ENCODE results near the gene GPC5. TPM values are rescaled to one million over a fixed set of nuclear protein-coding genes. Genes with fewer than 3 reads are reported as not detected.

Gene GPC5
- total and polyA plus RNA-seq, 2 of the 8 experiments (the other 6 are each of a cell fraction or from before 2014, with no cell fraction given) = 0.20 to 0.39 TPM

DNA sequence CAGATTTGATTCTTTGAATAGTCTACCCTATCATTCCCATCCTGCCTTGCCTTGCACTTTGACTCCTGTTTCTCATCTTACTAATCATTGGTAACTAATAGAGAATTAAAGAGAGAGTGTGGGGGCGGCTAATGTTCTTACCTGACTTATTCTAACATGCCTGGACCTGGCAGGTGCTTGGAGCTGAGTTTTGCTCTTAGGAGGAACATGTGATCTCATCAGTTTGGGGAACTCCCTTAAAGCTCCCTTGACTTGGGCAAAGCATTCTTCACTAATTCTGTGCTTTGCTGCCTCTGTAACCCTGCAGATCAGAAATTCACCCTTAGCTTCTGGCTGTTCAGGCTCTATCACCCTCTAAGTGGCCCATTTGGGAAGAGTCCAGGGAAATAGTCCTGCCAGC, 861.1 kb downstream of the GPC5 start:
- no peak overlapping the region for H2BK5ac ChIP-seq (ENCODE audit: low read depth, low read length)
- H3K23ac ChIP-seq (ENCODE audit: insufficient read length) = no peak overlapping the region
- ChIA-PET POLR2A (ENCODE audit: partially characterized antibody) (no interaction called here), CTCF (ENCODE audit: partially characterized antibody) (interaction anchor here (1.6 kb wide), 1 partner anchor 9 kb away, joined by 4 read pairs; no protein-coding TSS in a partner anchor)
- FAIRE-seq (no peak), DNase-seq (ENCODE audit: low read depth in 1 of 2, low spot score in 2 of 2) (no peak)
- no peaks in the 10 kb centered on the region for H3K23me2 ChIP-seq (ENCODE audit: low read depth, low read length)
- H4K91ac ChIP-seq (replicated peaks; ENCODE audit: insufficient read length, low read length) = no peak overlapping the region
- no peak overlapping the region for H3K9ac ChIP-seq (replicated peaks in 1 of 4; ENCODE audit: extremely low read depth in 1 of 4, low read depth in 3 of 4, low read length in 3 of 4)
- 92% methylated on average over 1 of the region's 1 CpG; no CpG with 5 or more reads in 1 of the 2 experiments for WGBS, 2 experiments (ENCODE audit: extremely low coverage in 1 of 2, insufficient coverage in 1 of 2, insufficient read length in 1 of 2, insufficient replicate concordance in 2 of 2, low coverage in 1 of 2, low lambda C conversion rate in 2 of 2, missing lambda C conversion rate in 1 of 2)
- H3K36me3 ChIP-seq (ENCODE audit: control insufficient read depth in 2 of 4, insufficient read depth in 4 of 4, low read length in 3 of 4) = no peaks in the 10 kb centered on the region
- H3K18ac ChIP-seq (ENCODE audit: extremely low read depth, low read length) = no peak overlapping the region
- no peak overlapping the region for H3K14ac ChIP-seq (ENCODE audit: insufficient read length)
- no peak overlapping the region for H2AK5ac ChIP-seq (ENCODE audit: low read depth, low read length)
- H2BK20ac ChIP-seq (ENCODE audit: low read length) = no peak overlapping the region
- H3K4me3 ChIP-seq (ENCODE audit: extremely low read depth in 1 of 4, insufficient read depth in 2 of 4, low read depth in 3 of 4, low read length in 4 of 4) = no peak overlapping the region
- H3K4me1 ChIP-seq (replicated peaks in 1 of 4; ENCODE audit: control insufficient read depth in 3 of 4, insufficient read depth in 4 of 4, low read length in 3 of 4) = no peaks in the 10 kb centered on the region
- H3K4me2 ChIP-seq (ENCODE audit: insufficient read depth in 1 of 2, low read depth in 2 of 2, low read length in 2 of 2) = no peak overlapping the region
- H4K20me1 ChIP-seq (replicated peaks in 1 of 2; ENCODE audit: control insufficient read depth in 1 of 2, insufficient read depth in 2 of 2, low read length in 2 of 2) = no peaks in the 10 kb centered on the region
- H3K27me3 ChIP-seq (replicated peaks in 1 of 4; ENCODE audit: control insufficient read depth in 3 of 4, extremely low read depth in 1 of 4, insufficient read depth in 3 of 4, low read length in 3 of 4) = no peaks in the 10 kb centered on the region
- no peaks in the 10 kb centered on the region for H3K79me1 ChIP-seq (ENCODE audit: low read depth, low read length)
- no peaks in the 10 kb centered on the region for H3K9me3 ChIP-seq (ENCODE audit: insufficient read depth in 2 of 2, low read depth in 1 of 2, low read length in 1 of 2)
- H3K4ac ChIP-seq (replicated peaks; ENCODE audit: insufficient read length, low read depth, low read length) = no peak overlapping the region
- peak overlapping the region; percentile 51; the same call in 1 of the 2 replicates for H2AFZ ChIP-seq (ENCODE audit: low read length)
- H3K79me2 ChIP-seq (ENCODE audit: control insufficient read depth in 1 of 2, insufficient read depth in 2 of 2, low read length in 2 of 2) = no peaks in the 10 kb centered on the region
- no peak overlapping the region for H2BK15ac ChIP-seq (ENCODE audit: low read length)
- no peak overlapping the region for H2BK12ac ChIP-seq (ENCODE audit: low read depth, low read length)
- H3K56ac ChIP-seq (replicated peaks; ENCODE audit: insufficient read length, low read depth, low read length) = no peak overlapping the region
- no peak overlapping the region for H2BK120ac ChIP-seq (replicated peaks; ENCODE audit: low read depth, low read length)
- H4K5ac ChIP-seq (ENCODE audit: insufficient read length, low read depth, low read length) = no peak overlapping the region
- H4K8ac ChIP-seq (ENCODE audit: extremely low read depth, insufficient read depth, low read length) = no peak overlapping the region
- no peak overlapping the region for H3K27ac ChIP-seq (ENCODE audit: low read depth, low read length)
- TF ChIP-seq SUZ12 (IDR thresholded peaks at IDR 0.05; ENCODE audit: low read length) (no peak), MAFK (IDR thresholded peaks at IDR 0.05; ENCODE audit: low read depth, low read length) (no peak), TBP (IDR thresholded peaks at IDR 0.05; ENCODE audit: low read depth, low read length) (no peak), SIX5 (IDR thresholded peaks at IDR 0.05; ENCODE audit: low read depth, low read length) (no peak), SIRT6 (IDR thresholded peaks at IDR 0.05; ENCODE audit: low read length) (no peak), CEBPB (IDR thresholded peaks at IDR 0.05; ENCODE audit: low read depth, low read length) (no peak), RFX5 (IDR thresholded peaks at IDR 0.05; ENCODE audit: borderline replicate concordance, low read depth, low read length) (no peak), KDM4A (IDR thresholded peaks at IDR 0.05; ENCODE audit: low read depth, low read length, severe bottlenecking) (no peak), SP2 (IDR thresholded peaks at IDR 0.05; ENCODE audit: low read length) (no peak), ASH2L (IDR thresholded peaks at IDR 0.05; ENCODE audit: low read length) (no peak), RBBP5 (IDR thresholded peaks at IDR 0.05; ENCODE audit: borderline replicate concordance, low read depth, low read length) (no peak), EP300 (IDR thresholded peaks at IDR 0.05; ENCODE audit: borderline replicate concordance in 1 of 2, low read depth in 2 of 2, low read length in 2 of 2) (no peak)
- TF ChIP-seq, protein P1, sequence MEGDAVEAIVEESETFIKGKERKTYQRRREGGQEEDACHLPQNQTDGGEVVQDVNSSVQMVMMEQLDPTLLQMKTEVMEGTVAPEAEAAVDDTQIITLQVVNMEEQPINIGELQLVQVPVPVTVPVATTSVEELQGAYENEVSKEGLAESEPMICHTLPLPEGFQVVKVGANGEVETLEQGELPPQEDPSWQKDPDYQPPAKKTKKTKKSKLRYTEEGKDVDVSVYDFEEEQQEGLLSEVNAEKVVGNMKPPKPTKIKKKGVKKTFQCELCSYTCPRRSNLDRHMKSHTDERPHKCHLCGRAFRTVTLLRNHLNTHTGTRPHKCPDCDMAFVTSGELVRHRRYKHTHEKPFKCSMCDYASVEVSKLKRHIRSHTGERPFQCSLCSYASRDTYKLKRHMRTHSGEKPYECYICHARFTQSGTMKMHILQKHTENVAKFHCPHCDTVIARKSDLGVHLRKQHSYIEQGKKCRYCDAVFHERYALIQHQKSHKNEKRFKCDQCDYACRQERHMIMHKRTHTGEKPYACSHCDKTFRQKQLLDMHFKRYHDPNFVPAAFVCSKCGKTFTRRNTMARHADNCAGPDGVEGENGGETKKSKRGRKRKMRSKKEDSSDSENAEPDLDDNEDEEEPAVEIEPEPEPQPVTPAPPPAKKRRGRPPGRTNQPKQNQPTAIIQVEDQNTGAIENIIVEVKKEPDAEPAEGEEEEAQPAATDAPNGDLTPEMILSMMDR (IDR thresholded peaks at IDR 0.05; ENCODE audit: control extremely low read depth in 1 of 3, insufficient read depth in 1 of 3, low read depth in 1 of 3, low read length in 3 of 3) = no peak

Measured in H1 (cell line).